ENCODE data around the gene SVIL.

SVIL gene

DNA sequence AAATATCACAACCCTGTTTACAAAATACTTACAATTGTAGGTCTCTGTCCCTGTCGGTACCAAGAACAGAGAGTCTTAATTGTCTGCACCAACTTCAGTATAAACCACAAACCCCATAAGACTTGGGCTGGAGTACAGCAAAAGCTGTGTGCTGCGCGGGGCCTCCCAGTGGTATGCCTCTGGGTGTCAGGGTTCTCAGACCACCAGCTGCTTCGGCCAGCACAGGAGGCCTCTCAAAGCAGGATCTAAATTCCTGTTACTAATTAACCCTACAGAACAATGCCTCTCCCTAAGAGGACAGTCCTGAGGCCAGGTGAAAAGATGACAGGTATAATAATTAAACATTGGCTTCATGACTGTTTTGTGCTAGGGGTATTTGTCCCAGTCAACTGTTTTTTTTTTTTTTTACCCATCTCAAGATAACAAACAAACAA lies 957 bp upstream of the SVIL start:
- Histone ChIP-seq H4K20me1 (ENCODE audit: insufficient read depth, low read length) (no peaks in the 10 kb centered on the region), H3K4me2 (ENCODE audit: low read depth, low read length) (no peak overlapping the region), H3K79me2 (ENCODE audit: low read length) (no peaks in the 10 kb centered on the region), H3F3A (ENCODE audit: insufficient read depth, low read length) (no peaks in the 10 kb centered on the region), H2AFZ (ENCODE audit: low read length) (no peak overlapping the region), H3K4me3 (ENCODE audit: low read length) (no peak overlapping the region), H3K36me3 (replicated peaks; ENCODE audit: insufficient read depth, low read length) (no peaks in the 10 kb centered on the region), H3K9me2 (replicated peaks; ENCODE audit: insufficient read depth, low read length) (no peaks in the 10 kb centered on the region), H3K4me1 (ENCODE audit: low read length) (no peaks in the 10 kb centered on the region), H3K9ac (ENCODE audit: low read length) (no peak overlapping the region), H3K27me3 (replicated peaks; ENCODE audit: insufficient read depth, low read length) (no peaks in the 10 kb centered on the region), H3K9me3 (replicated peaks; ENCODE audit: insufficient read depth, low read length) (no peaks in the 10 kb centered on the region), H3K27ac (ENCODE audit: low read length) (no peak overlapping the region)
- no peak for DNase-seq
- no peak for TF ChIP-seq EZH2phosphoT487 (IDR thresholded peaks at IDR 0.05; ENCODE audit: low read length)
- TF ChIP-seq, protein P1, sequence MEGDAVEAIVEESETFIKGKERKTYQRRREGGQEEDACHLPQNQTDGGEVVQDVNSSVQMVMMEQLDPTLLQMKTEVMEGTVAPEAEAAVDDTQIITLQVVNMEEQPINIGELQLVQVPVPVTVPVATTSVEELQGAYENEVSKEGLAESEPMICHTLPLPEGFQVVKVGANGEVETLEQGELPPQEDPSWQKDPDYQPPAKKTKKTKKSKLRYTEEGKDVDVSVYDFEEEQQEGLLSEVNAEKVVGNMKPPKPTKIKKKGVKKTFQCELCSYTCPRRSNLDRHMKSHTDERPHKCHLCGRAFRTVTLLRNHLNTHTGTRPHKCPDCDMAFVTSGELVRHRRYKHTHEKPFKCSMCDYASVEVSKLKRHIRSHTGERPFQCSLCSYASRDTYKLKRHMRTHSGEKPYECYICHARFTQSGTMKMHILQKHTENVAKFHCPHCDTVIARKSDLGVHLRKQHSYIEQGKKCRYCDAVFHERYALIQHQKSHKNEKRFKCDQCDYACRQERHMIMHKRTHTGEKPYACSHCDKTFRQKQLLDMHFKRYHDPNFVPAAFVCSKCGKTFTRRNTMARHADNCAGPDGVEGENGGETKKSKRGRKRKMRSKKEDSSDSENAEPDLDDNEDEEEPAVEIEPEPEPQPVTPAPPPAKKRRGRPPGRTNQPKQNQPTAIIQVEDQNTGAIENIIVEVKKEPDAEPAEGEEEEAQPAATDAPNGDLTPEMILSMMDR (IDR thresholded peaks at IDR 0.05; ENCODE audit: low read length), result no peak
- no peak for TF ChIP-seq EZH2 (optimal IDR thresholded peaks at IDR 0.05; ENCODE audit: low read depth, low read length)

DNA sequence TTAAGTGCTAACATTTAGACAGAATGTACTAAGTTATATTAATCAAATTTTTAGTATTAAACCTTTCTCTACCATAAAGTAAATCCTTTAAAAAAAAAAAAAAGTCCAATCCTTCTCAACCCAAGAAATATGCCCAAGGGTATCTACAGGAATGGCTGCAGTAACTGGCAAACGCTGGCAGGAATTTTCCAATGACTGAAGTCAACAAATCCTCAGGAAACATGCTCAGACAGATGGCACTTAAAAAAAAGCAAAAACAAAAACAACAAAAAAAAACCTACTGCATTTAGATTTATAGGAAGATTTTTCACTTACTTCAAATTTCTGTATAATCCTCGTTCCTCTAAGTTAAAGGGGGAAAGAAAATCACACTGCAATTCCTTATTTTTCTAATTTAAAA lies 666 bp downstream of the SVIL start:
- no peak for DNase-seq
- no peak overlapping the region for H3K9ac ChIP-seq (ENCODE audit: low read length)
- no peaks in the 10 kb centered on the region for H3K4me1 ChIP-seq (ENCODE audit: low read length)
- no peak overlapping the region for H3K4me3 ChIP-seq (ENCODE audit: low read length)
- H3K9me2 ChIP-seq (replicated peaks; ENCODE audit: insufficient read depth, low read length), result no peaks in the 10 kb centered on the region
- H2AFZ ChIP-seq (ENCODE audit: low read length), result no peak overlapping the region
- H3K27ac ChIP-seq (ENCODE audit: low read length), result no peak overlapping the region
- no peaks in the 10 kb centered on the region for H3K36me3 ChIP-seq (replicated peaks; ENCODE audit: insufficient read depth, low read length)
- H4K20me1 ChIP-seq (ENCODE audit: insufficient read depth, low read length), result no peaks in the 10 kb centered on the region
- H3K9me3 ChIP-seq (replicated peaks; ENCODE audit: insufficient read depth, low read length), result no peaks in the 10 kb centered on the region
- H3K27me3 ChIP-seq (replicated peaks; ENCODE audit: insufficient read depth, low read length), result no peaks in the 10 kb centered on the region
- H3K79me2 ChIP-seq (ENCODE audit: low read length), result no peaks in the 10 kb centered on the region
- TF ChIP-seq EZH2phosphoT487 (IDR thresholded peaks at IDR 0.05; ENCODE audit: low read length), result no peak
- TF ChIP-seq, protein P1 (IDR thresholded peaks at IDR 0.05; ENCODE audit: low read length), result no peak
- no peak for TF ChIP-seq EZH2 (optimal IDR thresholded peaks at IDR 0.05; ENCODE audit: low read depth, low read length)
- no peak overlapping the region for H3K4me2 ChIP-seq (ENCODE audit: low read depth, low read length)
- no peaks in the 10 kb centered on the region for H3F3A ChIP-seq (ENCODE audit: insufficient read depth, low read length)

DNA sequence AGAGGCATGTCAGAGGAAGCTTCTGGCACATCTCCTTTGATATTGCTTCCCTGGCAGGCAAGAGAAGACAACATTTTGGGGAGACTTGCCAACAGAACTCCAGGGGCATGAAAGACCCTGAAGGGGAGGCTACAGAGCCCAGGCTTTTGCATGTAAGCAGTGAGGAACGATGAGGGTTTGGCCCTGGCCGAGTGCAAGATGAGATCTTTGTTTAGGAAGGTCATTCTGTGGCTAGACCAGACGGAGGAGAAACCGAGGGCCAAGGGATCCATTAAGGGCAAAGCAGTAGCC lies 3.8 kb downstream of the SVIL start:
- no peaks in the 10 kb centered on the region for H3K79me2 ChIP-seq (ENCODE audit: low read length)
- H4K20me1 ChIP-seq (ENCODE audit: insufficient read depth, low read length), result no peaks in the 10 kb centered on the region
- H3K36me3 ChIP-seq (replicated peaks; ENCODE audit: insufficient read depth, low read length), result no peaks in the 10 kb centered on the region
- no peaks in the 10 kb centered on the region for H3K9me2 ChIP-seq (replicated peaks; ENCODE audit: insufficient read depth, low read length)
- H3K27me3 ChIP-seq (replicated peaks; ENCODE audit: insufficient read depth, low read length), result no peaks in the 10 kb centered on the region
- no peak for TF ChIP-seq EZH2 (optimal IDR thresholded peaks at IDR 0.05; ENCODE audit: low read depth, low read length)
- TF ChIP-seq, protein P1 (IDR thresholded peaks at IDR 0.05; ENCODE audit: low read length), result no peak
- TF ChIP-seq EZH2phosphoT487 (IDR thresholded peaks at IDR 0.05; ENCODE audit: low read length), result no peak
- H3K4me1 ChIP-seq (ENCODE audit: low read length), result peaks cover 14% of the 10 kb centered on the region; the same call in 1 of the 2 replicates
- H3F3A ChIP-seq (ENCODE audit: insufficient read depth, low read length), result no peaks in the 10 kb centered on the region
- no peak overlapping the region for H2AFZ ChIP-seq (ENCODE audit: low read length)
- no peak overlapping the region for H3K4me2 ChIP-seq (ENCODE audit: low read depth, low read length)
- H3K9ac ChIP-seq (ENCODE audit: low read length), result no peak overlapping the region
- H3K9me3 ChIP-seq (replicated peaks; ENCODE audit: insufficient read depth, low read length), result no peaks in the 10 kb centered on the region
- H3K4me3 ChIP-seq (ENCODE audit: low read length), result no peak overlapping the region
- DNase-seq, result no peak
- no peak overlapping the region for H3K27ac ChIP-seq (ENCODE audit: low read length)

All from MM.1S (cell line).